ENCODE measurements around the gene SLC35F3.

The SLC35F3 gene

DNA sequence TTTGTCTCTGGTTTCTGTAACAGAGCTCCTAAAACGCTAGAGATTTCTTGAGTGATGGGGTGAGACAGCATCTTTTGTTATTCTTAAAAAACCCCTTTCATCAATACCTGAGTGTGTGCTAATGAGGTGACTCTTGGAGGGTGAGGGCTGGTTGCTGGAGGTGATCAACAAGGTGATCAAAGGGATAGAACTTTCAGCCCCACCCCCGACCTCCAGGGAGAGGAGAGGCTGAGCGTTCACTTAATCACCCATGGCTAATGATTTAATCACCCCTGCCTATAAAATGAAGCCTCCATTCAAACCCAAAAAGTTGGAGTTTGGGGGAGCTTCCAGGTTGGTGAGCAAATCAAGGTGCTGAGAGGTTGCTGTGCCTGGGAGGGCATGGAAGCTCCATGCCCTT is 175.4 kb downstream of the SLC35F3 start:
- Histone ChIP-seq H3F3A (ENCODE audit: insufficient read depth) (no peaks in the 10 kb centered on the region), H3K9me3 (ENCODE audit: insufficient read depth, low read length) (no peaks in the 10 kb centered on the region), H3K9ac (ENCODE audit: low read length) (no peak overlapping the region), H3K36me3 (ENCODE audit: low read length) (no peaks in the 10 kb centered on the region), H3K4me2 (ENCODE audit: low read depth, low read length, poor library complexity, severe bottlenecking) (no peak overlapping the region), H3K27ac (ENCODE audit: low read depth, low read length) (no peak overlapping the region), H3K79me2 (ENCODE audit: insufficient read depth, low read length) (no peaks in the 10 kb centered on the region), H3K4me3 (ENCODE audit: insufficient read depth, low read length, poor library complexity, severe bottlenecking) (no peak overlapping the region), H2AFZ (ENCODE audit: low read depth, low read length, severe bottlenecking) (no peak overlapping the region), H3K9me2 (replicated peaks; ENCODE audit: insufficient read depth, low read length) (no peaks in the 10 kb centered on the region), H4K20me1 (ENCODE audit: low read depth, low read length) (no peaks in the 10 kb centered on the region), H3K27me3 (ENCODE audit: low read length) (no peaks in the 10 kb centered on the region)
- TF ChIP-seq, protein P1, sequence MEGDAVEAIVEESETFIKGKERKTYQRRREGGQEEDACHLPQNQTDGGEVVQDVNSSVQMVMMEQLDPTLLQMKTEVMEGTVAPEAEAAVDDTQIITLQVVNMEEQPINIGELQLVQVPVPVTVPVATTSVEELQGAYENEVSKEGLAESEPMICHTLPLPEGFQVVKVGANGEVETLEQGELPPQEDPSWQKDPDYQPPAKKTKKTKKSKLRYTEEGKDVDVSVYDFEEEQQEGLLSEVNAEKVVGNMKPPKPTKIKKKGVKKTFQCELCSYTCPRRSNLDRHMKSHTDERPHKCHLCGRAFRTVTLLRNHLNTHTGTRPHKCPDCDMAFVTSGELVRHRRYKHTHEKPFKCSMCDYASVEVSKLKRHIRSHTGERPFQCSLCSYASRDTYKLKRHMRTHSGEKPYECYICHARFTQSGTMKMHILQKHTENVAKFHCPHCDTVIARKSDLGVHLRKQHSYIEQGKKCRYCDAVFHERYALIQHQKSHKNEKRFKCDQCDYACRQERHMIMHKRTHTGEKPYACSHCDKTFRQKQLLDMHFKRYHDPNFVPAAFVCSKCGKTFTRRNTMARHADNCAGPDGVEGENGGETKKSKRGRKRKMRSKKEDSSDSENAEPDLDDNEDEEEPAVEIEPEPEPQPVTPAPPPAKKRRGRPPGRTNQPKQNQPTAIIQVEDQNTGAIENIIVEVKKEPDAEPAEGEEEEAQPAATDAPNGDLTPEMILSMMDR (IDR thresholded peaks at IDR 0.05; ENCODE audit: insufficient read depth, low read length, poor library complexity, severe bottlenecking): no peak
- no peak for TF ChIP-seq EZH2phosphoT487 (conservative IDR thresholded peaks at IDR 0.05; ENCODE audit: low read length)

DNA sequence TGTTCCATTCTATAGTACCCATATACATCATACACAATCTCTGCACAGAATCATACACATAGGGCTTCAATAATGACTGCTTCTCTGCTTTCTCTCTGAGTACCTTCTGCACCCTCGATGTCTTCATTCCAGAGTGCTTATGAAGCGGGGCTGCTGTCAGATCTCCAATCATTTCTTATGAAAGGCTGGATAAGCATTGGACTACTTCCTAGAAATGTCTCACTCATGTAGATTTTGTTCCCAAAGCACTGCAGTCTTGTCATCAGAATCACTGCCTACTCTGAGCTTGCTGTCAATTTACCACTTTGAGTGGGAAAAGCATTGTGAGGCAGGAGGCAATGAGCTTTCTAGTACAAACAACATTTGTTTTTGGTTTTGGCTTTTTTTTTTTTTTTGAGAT is 179.0 kb downstream of the SLC35F3 start:
- H3F3A ChIP-seq (ENCODE audit: insufficient read depth): no peaks in the 10 kb centered on the region
- H3K36me3 ChIP-seq (ENCODE audit: low read length): no peaks in the 10 kb centered on the region
- no peaks in the 10 kb centered on the region for H3K9me2 ChIP-seq (replicated peaks; ENCODE audit: insufficient read depth, low read length)
- H3K9ac ChIP-seq (ENCODE audit: low read length): no peak overlapping the region
- H3K9me3 ChIP-seq (ENCODE audit: insufficient read depth, low read length): no peaks in the 10 kb centered on the region
- no peaks in the 10 kb centered on the region for H3K27me3 ChIP-seq (ENCODE audit: low read length)
- H3K4me2 ChIP-seq (ENCODE audit: low read depth, low read length, poor library complexity, severe bottlenecking): no peak overlapping the region
- H2AFZ ChIP-seq (ENCODE audit: low read depth, low read length, severe bottlenecking): no peak overlapping the region
- no peak for TF ChIP-seq EZH2phosphoT487 (conservative IDR thresholded peaks at IDR 0.05; ENCODE audit: low read length)
- TF ChIP-seq, protein P1 (IDR thresholded peaks at IDR 0.05; ENCODE audit: insufficient read depth, low read length, poor library complexity, severe bottlenecking): no peak
- H3K27ac ChIP-seq (ENCODE audit: low read depth, low read length): no peak overlapping the region
- no peaks in the 10 kb centered on the region for H4K20me1 ChIP-seq (ENCODE audit: low read depth, low read length)
- H3K79me2 ChIP-seq (ENCODE audit: insufficient read depth, low read length): no peaks in the 10 kb centered on the region
- no peak overlapping the region for H3K4me3 ChIP-seq (ENCODE audit: insufficient read depth, low read length, poor library complexity, severe bottlenecking)

DNA sequence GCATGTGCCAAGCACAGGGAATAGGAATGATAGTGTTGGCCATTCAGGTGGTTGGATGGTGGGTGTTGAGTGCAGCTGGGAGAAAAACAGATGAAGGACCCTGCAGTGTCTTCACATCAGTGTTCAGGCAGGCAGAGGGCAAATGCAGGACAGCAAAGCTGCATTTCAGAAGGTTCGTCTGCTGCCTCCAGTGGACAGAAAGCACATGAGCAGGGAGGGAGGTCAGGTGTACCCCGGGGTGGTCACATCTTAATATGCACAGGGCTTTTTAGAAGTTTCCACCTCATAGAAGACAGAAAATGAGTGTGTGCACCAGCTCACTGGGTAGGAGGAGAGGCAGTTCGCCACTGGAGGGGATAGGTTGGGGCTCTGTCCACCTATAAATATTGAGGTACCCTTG is 184.9 kb downstream of the SLC35F3 start:
- H2AFZ ChIP-seq (ENCODE audit: low read depth, low read length, severe bottlenecking): no peak overlapping the region
- no peaks in the 10 kb centered on the region for H3K36me3 ChIP-seq (ENCODE audit: low read length)
- H3K4me3 ChIP-seq (ENCODE audit: insufficient read depth, low read length, poor library complexity, severe bottlenecking): no peak overlapping the region
- H3K79me2 ChIP-seq (ENCODE audit: insufficient read depth, low read length): no peaks in the 10 kb centered on the region
- no peaks in the 10 kb centered on the region for H3K9me2 ChIP-seq (replicated peaks; ENCODE audit: insufficient read depth, low read length)
- H3K27ac ChIP-seq (ENCODE audit: low read depth, low read length): no peak overlapping the region
- H3K9me3 ChIP-seq (ENCODE audit: insufficient read depth, low read length): no peaks in the 10 kb centered on the region
- H3F3A ChIP-seq (ENCODE audit: insufficient read depth): no peaks in the 10 kb centered on the region
- no peaks in the 10 kb centered on the region for H4K20me1 ChIP-seq (ENCODE audit: low read depth, low read length)
- no peak overlapping the region for H3K4me2 ChIP-seq (ENCODE audit: low read depth, low read length, poor library complexity, severe bottlenecking)
- TF ChIP-seq EZH2phosphoT487 (conservative IDR thresholded peaks at IDR 0.05; ENCODE audit: low read length): no peak
- TF ChIP-seq, protein P1 (IDR thresholded peaks at IDR 0.05; ENCODE audit: insufficient read depth, low read length, poor library complexity, severe bottlenecking): no peak
- H3K9ac ChIP-seq (ENCODE audit: low read length): no peak overlapping the region
- H3K27me3 ChIP-seq (ENCODE audit: low read length): 0 out of 2 replicates have a peak, but pooled peaks cover 3% of the 10 kb centered on the region
